ENCODE data around the gene PLAAT3.
"Not testable (repeated sequence)": the region's sequence is repeated elsewhere in the genome, so short reads cannot be mapped to it uniquely, and the experiment has no call there.

Gene PLAAT3

DNA sequence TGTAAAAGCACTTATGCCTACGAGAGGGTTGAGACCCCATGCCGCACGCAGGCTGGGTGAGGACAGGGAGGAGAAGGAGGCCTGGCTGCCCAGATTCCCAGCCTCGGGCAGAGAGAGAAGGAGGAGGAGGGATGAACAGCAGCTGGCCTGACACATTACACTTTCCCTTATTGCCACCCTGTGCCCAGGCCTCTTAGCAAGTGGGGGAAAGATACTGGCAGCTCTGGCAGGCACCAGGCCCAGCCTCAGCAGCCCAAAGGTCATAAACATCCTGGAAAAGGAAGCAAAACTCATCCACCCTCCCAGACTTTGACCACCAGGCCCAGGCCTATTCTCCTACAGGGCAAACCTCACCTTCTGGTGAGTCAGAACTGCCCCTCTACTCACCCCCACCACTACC, 4.7 kb downstream of the PLAAT3 start:
- no peak overlapping the region for H3K4me3 ChIP-seq (replicated peaks; ENCODE audit: low read depth, low read length)
- no peak for DNase-seq (ENCODE audit: low read depth)
- TF ChIP-seq, protein P1, sequence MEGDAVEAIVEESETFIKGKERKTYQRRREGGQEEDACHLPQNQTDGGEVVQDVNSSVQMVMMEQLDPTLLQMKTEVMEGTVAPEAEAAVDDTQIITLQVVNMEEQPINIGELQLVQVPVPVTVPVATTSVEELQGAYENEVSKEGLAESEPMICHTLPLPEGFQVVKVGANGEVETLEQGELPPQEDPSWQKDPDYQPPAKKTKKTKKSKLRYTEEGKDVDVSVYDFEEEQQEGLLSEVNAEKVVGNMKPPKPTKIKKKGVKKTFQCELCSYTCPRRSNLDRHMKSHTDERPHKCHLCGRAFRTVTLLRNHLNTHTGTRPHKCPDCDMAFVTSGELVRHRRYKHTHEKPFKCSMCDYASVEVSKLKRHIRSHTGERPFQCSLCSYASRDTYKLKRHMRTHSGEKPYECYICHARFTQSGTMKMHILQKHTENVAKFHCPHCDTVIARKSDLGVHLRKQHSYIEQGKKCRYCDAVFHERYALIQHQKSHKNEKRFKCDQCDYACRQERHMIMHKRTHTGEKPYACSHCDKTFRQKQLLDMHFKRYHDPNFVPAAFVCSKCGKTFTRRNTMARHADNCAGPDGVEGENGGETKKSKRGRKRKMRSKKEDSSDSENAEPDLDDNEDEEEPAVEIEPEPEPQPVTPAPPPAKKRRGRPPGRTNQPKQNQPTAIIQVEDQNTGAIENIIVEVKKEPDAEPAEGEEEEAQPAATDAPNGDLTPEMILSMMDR (IDR thresholded peaks at IDR 0.05; ENCODE audit: low read length, missing control alignments) = no peak

DNA sequence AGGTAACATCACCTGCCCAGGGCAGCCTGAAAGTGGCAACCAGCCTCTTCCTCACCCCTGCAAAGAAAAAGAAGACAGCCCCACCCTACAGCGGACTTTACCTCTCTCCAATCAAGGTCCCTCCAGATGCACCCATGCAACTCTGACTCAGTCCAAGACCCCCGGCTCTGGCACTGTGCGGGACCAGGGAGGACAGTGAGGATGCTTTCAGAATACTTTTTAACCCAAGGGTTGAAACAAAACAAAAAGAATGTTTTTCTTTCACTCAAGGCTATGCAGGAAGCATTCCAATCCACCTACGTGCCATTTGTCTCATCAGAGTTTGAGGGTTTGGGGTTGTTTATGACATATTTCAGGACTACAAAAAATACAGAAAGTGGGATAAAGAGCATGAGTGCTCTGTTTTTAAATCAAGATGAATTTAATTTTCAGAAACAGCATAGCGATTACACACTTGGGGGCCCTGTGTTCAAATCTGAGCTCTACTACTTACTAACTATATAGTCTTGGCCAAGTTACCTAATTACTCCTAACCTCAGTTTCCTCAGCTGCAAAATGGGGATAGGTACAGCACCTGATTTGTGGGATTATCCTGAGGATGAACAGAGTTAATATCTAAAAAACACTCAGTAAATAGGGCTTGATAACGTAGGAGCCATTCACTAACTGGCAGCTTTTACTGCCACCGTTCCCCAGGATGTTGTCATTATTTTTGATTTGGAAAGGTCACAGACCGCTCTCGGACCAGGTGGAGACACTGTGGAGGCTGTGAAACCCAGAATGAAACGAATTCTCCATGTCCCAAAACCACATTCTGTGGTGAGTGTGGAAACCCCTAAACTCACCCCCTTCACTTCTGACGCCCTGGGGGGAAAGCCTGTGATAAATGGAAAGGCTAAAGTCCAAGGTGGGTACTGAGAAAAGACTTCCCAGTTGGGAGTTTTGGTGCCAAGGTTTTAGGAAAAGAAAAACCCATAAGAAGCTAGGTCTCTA, 5.6 kb downstream of the PLAAT3 start:
- DNase-seq (ENCODE audit: low read depth) = peak; percentile 61
- no peak overlapping the region for H3K4me3 ChIP-seq (replicated peaks; ENCODE audit: low read depth, low read length)
- TF ChIP-seq, protein P1 (IDR thresholded peaks at IDR 0.05; ENCODE audit: low read length, missing control alignments) = no peak

DNA sequence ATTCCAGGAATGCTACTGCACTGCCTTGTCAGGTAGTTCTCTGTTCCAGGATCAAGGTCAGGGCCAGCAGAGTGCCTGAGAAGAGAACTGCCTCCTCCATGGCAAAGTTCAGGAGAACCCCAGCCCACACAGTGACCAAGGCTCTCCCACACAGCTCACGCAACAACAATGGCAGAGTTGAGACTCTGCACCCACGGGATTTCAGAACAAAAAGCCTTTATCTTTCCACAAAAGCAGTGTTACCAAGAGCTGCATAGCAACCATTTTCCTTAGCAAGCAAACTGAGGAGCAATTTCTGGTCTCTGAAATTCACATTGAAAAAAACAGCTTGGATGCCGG, 11.1 kb downstream of the PLAAT3 start:
- TF ChIP-seq, protein P1 (IDR thresholded peaks at IDR 0.05; ENCODE audit: low read length, missing control alignments) = no peak
- no peak overlapping the region for H3K4me3 ChIP-seq (replicated peaks; ENCODE audit: low read depth, low read length)
- peak; percentile 82 for DNase-seq (ENCODE audit: low read depth)

DNA sequence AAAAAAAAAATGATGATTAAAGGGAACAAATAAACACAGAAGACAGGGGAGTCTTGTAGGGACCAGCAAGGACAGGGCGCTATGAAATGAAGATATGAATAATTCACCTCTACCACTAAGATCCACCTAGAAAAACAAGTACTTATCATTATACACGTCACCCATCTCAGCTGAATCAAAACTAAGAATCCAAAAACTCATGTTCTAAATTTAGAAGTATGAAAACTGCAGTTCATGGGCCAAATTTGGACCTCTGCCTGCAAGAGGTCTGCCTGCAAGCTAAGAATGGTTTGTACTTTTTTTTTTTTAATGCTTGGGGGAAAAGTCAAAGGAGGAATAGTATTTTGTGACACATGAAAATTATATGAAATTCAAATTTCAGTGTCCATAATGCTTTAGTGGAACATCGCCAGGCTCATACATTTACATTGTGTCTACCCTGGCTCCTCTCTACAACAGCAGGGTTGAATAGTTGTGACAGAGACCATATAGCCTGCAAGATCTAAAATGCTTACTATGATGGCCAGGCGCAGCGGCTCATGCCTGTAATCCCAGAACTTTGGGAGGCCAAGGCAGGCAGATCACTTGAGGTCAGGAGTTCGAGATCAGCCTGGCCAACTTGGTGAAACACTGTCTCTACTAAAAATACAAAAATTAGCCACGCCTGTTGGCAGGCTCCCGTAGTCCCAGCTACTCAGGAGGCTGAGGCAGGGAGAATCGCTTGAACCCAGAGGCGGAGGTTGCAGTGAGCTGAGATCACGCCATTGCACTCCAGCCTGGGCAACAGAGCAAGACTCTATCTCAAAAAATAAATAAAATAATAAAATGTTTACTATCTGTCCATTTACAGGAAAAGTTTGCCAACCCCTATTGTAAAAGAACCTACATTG, 11.7 kb downstream of the PLAAT3 start:
- H3K4me3 ChIP-seq (replicated peaks; ENCODE audit: low read depth, low read length) = not testable (repeated sequence)
- peak; percentile 63 for DNase-seq (ENCODE audit: low read depth)

DNA sequence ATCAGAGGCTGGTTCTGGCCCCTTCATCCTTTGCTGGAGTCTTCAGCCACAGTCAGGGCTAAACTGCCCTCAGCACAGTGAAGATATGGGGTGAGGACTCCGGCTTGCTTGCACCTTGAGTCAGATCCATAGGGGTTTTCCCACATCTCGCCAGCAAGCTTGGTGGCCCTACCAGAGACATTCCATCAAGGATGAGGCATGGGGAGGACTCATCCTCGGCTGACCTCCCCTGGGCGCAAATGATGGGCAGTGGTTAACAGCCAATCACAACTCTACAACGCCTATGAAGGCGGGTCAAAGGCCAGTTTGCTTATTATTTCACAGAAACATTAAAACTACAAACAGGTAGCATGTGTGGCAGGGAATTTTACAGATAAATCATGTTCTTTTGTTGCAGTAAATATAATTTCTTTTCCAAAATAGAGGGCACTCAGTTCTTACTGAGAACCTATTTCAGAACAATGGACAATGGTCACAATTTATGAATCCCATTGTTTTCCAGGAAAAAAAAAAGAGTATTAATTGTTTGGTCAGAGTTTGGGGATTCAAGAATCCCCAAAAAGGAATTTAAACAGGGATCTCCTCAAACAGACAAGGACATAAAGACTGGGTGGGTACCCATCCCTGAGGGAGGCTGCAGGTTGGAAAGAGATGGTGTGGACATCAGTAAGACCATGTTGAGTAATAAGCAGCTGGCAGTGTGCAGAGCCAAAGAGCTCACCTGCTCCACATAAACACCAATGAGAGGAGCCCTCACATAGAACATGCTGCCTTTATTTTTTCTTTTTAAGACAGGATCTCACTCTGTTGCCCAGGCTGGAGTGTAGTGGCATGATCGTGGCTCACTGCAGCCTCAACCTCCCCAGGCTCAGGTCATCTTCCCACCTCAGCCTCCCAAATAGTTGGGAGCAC, 14.8 kb downstream of the PLAAT3 start:
- DNase-seq (ENCODE audit: low read depth) = peak; percentile 42
- TF ChIP-seq, protein P1 (IDR thresholded peaks at IDR 0.05; ENCODE audit: low read length, missing control alignments) = no peak
- no peak overlapping the region for H3K4me3 ChIP-seq (replicated peaks; ENCODE audit: low read depth, low read length)

DNA sequence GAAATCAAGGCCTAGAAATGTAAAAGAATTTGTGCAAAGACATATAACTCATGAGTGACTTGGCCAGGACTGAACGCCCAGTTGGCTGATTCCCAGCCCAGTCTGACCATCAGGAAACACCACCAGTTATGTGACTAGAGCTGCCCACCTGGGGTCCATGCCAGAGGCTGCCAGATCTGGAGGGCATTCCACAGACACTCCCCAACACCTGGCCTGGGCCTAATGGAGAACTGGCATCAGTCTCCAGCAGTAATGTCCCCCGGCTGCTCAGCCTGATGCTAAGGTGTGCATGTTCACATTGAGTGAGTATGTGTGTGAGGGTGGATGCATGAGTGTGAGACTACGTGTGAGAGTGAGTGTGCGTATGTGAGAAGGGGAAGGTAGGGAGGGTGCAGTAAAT, 15.7 kb downstream of the PLAAT3 start:
- no peak overlapping the region for H3K4me3 ChIP-seq (replicated peaks; ENCODE audit: low read depth, low read length)
- DNase-seq (ENCODE audit: low read depth) = no peak
- TF ChIP-seq, protein P1 (IDR thresholded peaks at IDR 0.05; ENCODE audit: low read length, missing control alignments) = no peak

All from fibroblast of pulmonary artery (primary cell).